ENCODE measurements around the gene VSTM2B. TPM values are rescaled to one million over a fixed set of nuclear protein-coding genes. Genes with fewer than 3 reads are reported as not detected.

The VSTM2B gene
- total RNA-seq, 1 experiment from 2014 or later, result not detected

GRCh38 chr19:29540114-29540513 is 14.3 kb downstream of the VSTM2B start:
- no TSS peak for BruUV-seq (replicated peaks)
- Histone ChIP-seq H3K4me1 (ENCODE audit: control insufficient read depth, insufficient read depth, low read length) (no peaks in the 10 kb centered on the region), H3K27ac (ENCODE audit: low read length) (no peak overlapping the region), H3K36me3 (ENCODE audit: control insufficient read depth, insufficient read depth, low read length) (no peaks in the 10 kb centered on the region), H3K27me3 (ENCODE audit: control insufficient read depth, insufficient read depth, low read length) (peaks cover 6% of the 10 kb centered on the region), H3K4me3 (ENCODE audit: low read depth in 2 of 2, low read length in 2 of 2) (no peak overlapping the region), H3K9me3 (ENCODE audit: control insufficient read depth, insufficient read depth, low read depth, low read length) (no peaks in the 10 kb centered on the region)
- no peak for ATAC-seq
- POLR2A ChIA-PET, result no interaction called here
- intact Hi-C loops (cut with micrococcal nuclease; ENCODE audit: unreplicated experiment) (no loop called here), in situ Hi-C loops (cut with HindIII; ENCODE audit: low pct_unique_long_range_greater_than_20kb, low sequenced_read_pairs) (no loop called here)
- CTCF ChIA-PET, result no interaction called here
- no peak for DNase-seq (ENCODE audit: low read depth, low spot score)
- no peak for TF ChIP-seq TCF7L2 (IDR thresholded peaks at IDR 0.05; ENCODE audit: low read depth, low read length)
- no peak for TF ChIP-seq CTCF (IDR thresholded peaks at IDR 0.05)
- TF ChIP-seq REST (IDR thresholded peaks at IDR 0.05; ENCODE audit: insufficient read depth in 1 of 2, low read depth in 2 of 2, low read length in 1 of 2), result no peak
- TF ChIP-seq SIN3A (IDR thresholded peaks at IDR 0.05; ENCODE audit: borderline replicate concordance, insufficient read depth, low read depth, low read length), result no peak
- TF ChIP-seq POLR2AphosphoS5 (IDR thresholded peaks at IDR 0.05; ENCODE audit: low read depth, low read length), result no peak

GRCh38 chr19:29541473-29542253 is 15.9 kb downstream of the VSTM2B start:
- CTCF ChIA-PET, result no interaction called here

More at GRCh38 chr19:29541473-29542253, 15.9 kb downstream of the VSTM2B start:
- DNase-seq (ENCODE audit: low read depth, low spot score) (no peak), ATAC-seq (no peak)
- intact Hi-C loops (cut with micrococcal nuclease; ENCODE audit: unreplicated experiment) (no loop called here), in situ Hi-C loops (cut with HindIII; ENCODE audit: low pct_unique_long_range_greater_than_20kb, low sequenced_read_pairs) (no loop called here)
- TF ChIP-seq TCF7L2 (IDR thresholded peaks at IDR 0.05; ENCODE audit: low read depth, low read length), result no peak
- TF ChIP-seq POLR2AphosphoS5 (IDR thresholded peaks at IDR 0.05; ENCODE audit: low read depth, low read length), result no peak
- TF ChIP-seq SIN3A (IDR thresholded peaks at IDR 0.05; ENCODE audit: borderline replicate concordance, insufficient read depth, low read depth, low read length), result no peak
- no peak for TF ChIP-seq REST (IDR thresholded peaks at IDR 0.05; ENCODE audit: insufficient read depth in 1 of 2, low read depth in 2 of 2, low read length in 1 of 2)
- TF ChIP-seq CTCF (IDR thresholded peaks at IDR 0.05), result no peak
- Histone ChIP-seq H3K4me3 (ENCODE audit: low read depth in 2 of 2, low read length in 2 of 2) (no peak overlapping the region), H3K9me3 (ENCODE audit: control insufficient read depth, insufficient read depth, low read depth, low read length) (no peaks in the 10 kb centered on the region), H3K4me1 (ENCODE audit: control insufficient read depth, insufficient read depth, low read length) (no peaks in the 10 kb centered on the region), H3K27ac (ENCODE audit: low read length) (no peak overlapping the region), H3K36me3 (ENCODE audit: control insufficient read depth, insufficient read depth, low read length) (no peaks in the 10 kb centered on the region), H3K27me3 (ENCODE audit: control insufficient read depth, insufficient read depth, low read length) (peaks cover 4% of the 10 kb centered on the region)
- no TSS peak for BruUV-seq (replicated peaks)
- POLR2A ChIA-PET, result no interaction called here
